Choroid plexus epithelial cell (primary cell): ENCODE results near the gene IPO9.
"Not testable (repeated sequence)": the region's sequence is repeated elsewhere in the genome, so short reads cannot be mapped to it uniquely, and the experiment has no call there.

ENCODE experiments used
- DNase-seq: peaks from one replicate; pipeline ENCODE4 v3.0.0-alpha.2; 2010; ENCODE audit warnings: low read depth
- H3K4me3 ChIP-seq: 2 replicates; pipeline ENCODE4 v1.5.1; 2011; ENCODE audit warnings: low read depth, mild to moderate bottlenecking, control low read depth, low read length, moderate library complexity
- CTCF ChIP-seq: conservative IDR thresholded peaks from 2 replicates; pipeline ENCODE4 v1.5.1; 2011; ENCODE audit warnings: low read depth, mild to moderate bottlenecking, control low read depth, inconsistent platforms, low read length, moderate library complexity

IPO9 gene

GRCh38 chr1:201896951-201897391 is 68.0 kb downstream of the IPO9 start:
- H3K4me3 ChIP-seq = no peak overlapping the region
- no peak for DNase-seq

GRCh38 chr1:201898240-201898894 is 69.4 kb downstream of the IPO9 start:
- no peak for TF ChIP-seq CTCF
- H3K4me3 ChIP-seq = no peak overlapping the region

More at GRCh38 chr1:201896951-201897391, 68.0 kb downstream of the IPO9 start:
- peak; percentile 29 for TF ChIP-seq CTCF

GRCh38 chr1:201898992-201899391 is 70.0 kb downstream of the IPO9 start:
- no peak overlapping the region for H3K4me3 ChIP-seq
- DNase-seq = no peak
- TF ChIP-seq CTCF = no peak

More at GRCh38 chr1:201898240-201898894, 69.4 kb downstream of the IPO9 start:
- DNase-seq = no peak

GRCh38 chr1:201899683-201900429 is 70.9 kb downstream of the IPO9 start:
- H3K4me3 ChIP-seq = no peak overlapping the region
- no peak for DNase-seq
- TF ChIP-seq CTCF = no peak

- DNase-seq = no peak
- no peak for TF ChIP-seq CTCF
- no peak overlapping the region for H3K4me3 ChIP-seq
Observed at GRCh38 chr1:201900476-201900875, 71.5 kb downstream of the IPO9 start.

- not testable (repeated sequence) for H3K4me3 ChIP-seq, DNase-seq
Observed at GRCh38 chr1:201901036-201901435, 72.1 kb downstream of the IPO9 start.

GRCh38 chr1:201902198-201902597 is 73.2 kb downstream of the IPO9 start:
- DNase-seq = peak; percentile 61
- TF ChIP-seq CTCF = no peak
- H3K4me3 ChIP-seq = no peak overlapping the region
